ENCODE results near the gene NKX6-2. TPM values are rescaled to one million over a fixed set of nuclear protein-coding genes. Genes with fewer than 3 reads are reported as not detected.

Gene NKX6-2
- total and polyA plus RNA-seq, 2 of the 8 experiments (the other 6 are each of a cell fraction or from before 2014, with no cell fraction given) = 0.06 TPM; not detected in 1

- no peak overlapping the region for H2AFZ ChIP-seq (ENCODE audit: low read length)
- H3K79me2 ChIP-seq (ENCODE audit: control insufficient read depth in 1 of 2, insufficient read depth in 2 of 2, low read length in 2 of 2) = no peaks in the 10 kb centered on the region
- H3K14ac ChIP-seq (ENCODE audit: insufficient read length) = no peak overlapping the region
- H2BK15ac ChIP-seq (ENCODE audit: low read length) = no peak overlapping the region; the same call in 1 of the 2 replicates
- no peak overlapping the region for H3K27ac ChIP-seq (ENCODE audit: low read depth, low read length)
- POLR2A ChIA-PET (ENCODE audit: partially characterized antibody) = interaction anchor here (0.9 to 1.2 kb wide), 2 partner anchors 33 to 62 kb away, joined by 3 read pairs; no protein-coding TSS in a partner anchor
- H3K9me3 ChIP-seq (ENCODE audit: insufficient read depth in 2 of 2, low read depth in 1 of 2, low read length in 1 of 2) = no peaks in the 10 kb centered on the region
- H2BK120ac ChIP-seq (replicated peaks; ENCODE audit: low read depth, low read length) = no peak overlapping the region
- 0 out of 2 replicates have a peak overlapping the region, but pooled peaks have one; percentile 22 for H4K8ac ChIP-seq (ENCODE audit: extremely low read depth, insufficient read depth, low read length)
- no peak overlapping the region for H2BK20ac ChIP-seq (ENCODE audit: low read length)
- H3K18ac ChIP-seq (ENCODE audit: extremely low read depth, low read length) = no peak overlapping the region
- H3K4me2 ChIP-seq (ENCODE audit: insufficient read depth in 1 of 2, low read depth in 2 of 2, low read length in 2 of 2) = no peak overlapping the region
- 91% methylated on average over 27 of the region's 42 CpGs; no CpG with 5 or more reads in 1 of the 2 experiments for WGBS, 2 experiments (ENCODE audit: extremely low coverage in 1 of 2, insufficient coverage in 1 of 2, insufficient read length in 1 of 2, insufficient replicate concordance in 2 of 2, low coverage in 1 of 2, low lambda C conversion rate in 2 of 2, missing lambda C conversion rate in 1 of 2)
- FAIRE-seq (no peak), DNase-seq (ENCODE audit: low read depth in 1 of 2, low spot score in 2 of 2) (no peak)
- H2BK5ac ChIP-seq (ENCODE audit: low read depth, low read length) = no peak overlapping the region
- no peak overlapping the region for H4K91ac ChIP-seq (replicated peaks; ENCODE audit: insufficient read length, low read length)
- no peaks in the 10 kb centered on the region for H3K27me3 ChIP-seq (replicated peaks in 1 of 4; ENCODE audit: control insufficient read depth in 3 of 4, extremely low read depth in 1 of 4, insufficient read depth in 3 of 4, low read length in 3 of 4)
- H2AK5ac ChIP-seq (ENCODE audit: low read depth, low read length) = no peak overlapping the region
- no peaks in the 10 kb centered on the region for H3K36me3 ChIP-seq (ENCODE audit: control insufficient read depth in 2 of 4, insufficient read depth in 4 of 4, low read length in 3 of 4)
- H2BK12ac ChIP-seq (ENCODE audit: low read depth, low read length) = no peak overlapping the region
- H3K23ac ChIP-seq (ENCODE audit: insufficient read length) = no peak overlapping the region
- no peaks in the 10 kb centered on the region for H4K20me1 ChIP-seq (replicated peaks in 1 of 2; ENCODE audit: control insufficient read depth in 1 of 2, insufficient read depth in 2 of 2, low read length in 2 of 2)
- H3K23me2 ChIP-seq (ENCODE audit: low read depth, low read length) = no peaks in the 10 kb centered on the region
- H4K5ac ChIP-seq (ENCODE audit: insufficient read length, low read depth, low read length) = no peak overlapping the region
- no peak overlapping the region for H3K56ac ChIP-seq (replicated peaks; ENCODE audit: insufficient read length, low read depth, low read length)
- H3K4me1 ChIP-seq (replicated peaks in 1 of 4; ENCODE audit: control insufficient read depth in 3 of 4, insufficient read depth in 4 of 4, low read length in 3 of 4) = peaks cover 0 to 3% (median 0%) of the 10 kb centered on the region in 4 experiments; a peak in 2 of 7 replicates
- no peak overlapping the region for H3K9ac ChIP-seq (replicated peaks in 1 of 4; ENCODE audit: extremely low read depth in 1 of 4, low read depth in 3 of 4, low read length in 3 of 4)
- H3K79me1 ChIP-seq (ENCODE audit: low read depth, low read length) = no peaks in the 10 kb centered on the region
- no peak overlapping the region for H3K4me3 ChIP-seq (ENCODE audit: extremely low read depth in 1 of 4, insufficient read depth in 2 of 4, low read depth in 3 of 4, low read length in 4 of 4)
- no peak overlapping the region for H3K4ac ChIP-seq (replicated peaks; ENCODE audit: insufficient read length, low read depth, low read length)
- CTCF ChIA-PET (ENCODE audit: partially characterized antibody) = interaction anchor here (0.6 to 2.9 kb wide), 8 partner anchors 14 to 1450 kb away, joined by 3 to 8 read pairs (median 4); no protein-coding TSS in a partner anchor
- TF ChIP-seq GTF2F1 (IDR thresholded peaks at IDR 0.05; ENCODE audit: borderline replicate concordance, low read depth, low read length) (no peak), EGR1 (IDR thresholded peaks at IDR 0.05; ENCODE audit: borderline replicate concordance, low read depth, low read length) (no peak), POLR2AphosphoS5 (IDR thresholded peaks at IDR 0.05; ENCODE audit: low read depth, low read length) (no peak), SUZ12 (IDR thresholded peaks at IDR 0.05; ENCODE audit: low read length) (no peak), RNF2 (IDR thresholded peaks at IDR 0.05; ENCODE audit: borderline replicate concordance, low read depth, low read length, missing control alignments, poor library complexity, severe bottlenecking) (no peak), BRCA1 (IDR thresholded peaks at IDR 0.05; ENCODE audit: low read depth, low read length) (no peak), CBX5 (IDR thresholded peaks at IDR 0.05; ENCODE audit: low read depth, low read length) (no peak), ASH2L (IDR thresholded peaks at IDR 0.05; ENCODE audit: low read length) (no peak), POLR2A (IDR thresholded peaks at IDR 0.05; ENCODE audit: control extremely low read depth in 1 of 2, low read depth in 2 of 2, low read length in 2 of 2) (no peak), CHD1 (IDR thresholded peaks at IDR 0.05; ENCODE audit: low read depth, low read length) (no peak), SIRT6 (IDR thresholded peaks at IDR 0.05; ENCODE audit: low read length) (no peak), SAP30 (IDR thresholded peaks at IDR 0.05; ENCODE audit: insufficient read depth, insufficient replicate concordance, low read length) (no peak), EZH2 (IDR thresholded peaks at IDR 0.05; ENCODE audit: low read depth, low read length, severe bottlenecking) (no peak)
These were observed 22.7 kb upstream of the NKX6-2 start for GRCh38 chr10:132808383-132809231.

Measured in H1 (cell line).